Gastrocnemius medialis (tissue), 4 donors: ENCODE measurements around the gene UHRF2. TPM values are rescaled to one million over a fixed set of nuclear protein-coding genes. Genes with fewer than 3 reads are reported as not detected.

Experiments used
- ATAC-seq, 2 donors: fragments of 150-250 bp; one replicate each; pipeline ENCODE4 v1.9.1; 2016
- DNase-seq, 2 donors: peaks; one replicate each; pipeline ENCODE4 v3.0.0-alpha.2; 2019
- H3K27ac ChIP-seq, 4 donors: fragments of 200-600 bp; sonication (generic); 1 replicate in 1 of 4; 2 replicates in 3 of 4; pipeline ENCODE4 v1.5.1; 2016 to 2018; ENCODE audit warnings: mild to moderate bottlenecking in 2 of 4, moderate library complexity in 1 of 4
- H3K27me3 ChIP-seq, 3 donors: fragments of 200-600 bp; sonication (generic) in 2 of 3; 1 replicate in 1 of 3; 2 replicates in 2 of 3; pipeline versions ENCODE4 v1.5.1 to v1.6.0; 2016 to 2019; ENCODE audit warnings: mild to moderate bottlenecking in 1 of 3, moderate library complexity in 1 of 3
- H3K36me3 ChIP-seq, 2 donors: fragments of 200-600 bp; sonication (generic) in 1 of 2; one replicate each; pipeline ENCODE4 v1.5.1; 2017 to 2018
- H3K4me1 ChIP-seq, 2 donors: fragments of 200-600 bp; sonication (generic) in 1 of 2; one replicate each; pipeline ENCODE4 v1.5.1; 2016 to 2017; ENCODE audit warnings: mild to moderate bottlenecking in 2 of 2
- H3K4me3 ChIP-seq, 4 donors: fragments of 200-600 bp; sonication (generic) in 3 of 4; 1 replicate in 1 of 4; 2 replicates in 3 of 4; pipeline ENCODE4 v1.5.1; 2016 to 2019; ENCODE audit warnings: mild to moderate bottlenecking in 2 of 4
- H3K9me3 ChIP-seq, 3 donors: fragments of 200-600 bp; sonication (generic) in 2 of 3; 1 replicate in 1 of 3; 2 replicates in 2 of 3; pipeline ENCODE4 v1.5.1; 2016 to 2019
- POLR2A ChIP-seq, 2 donors: fragments of 450-650 bp; IDR thresholded peaks; one replicate each; pipeline ENCODE4 v1.6.1; 2017; ENCODE audit warnings: antibody characterized with exemption in 2 of 2, mild to moderate bottlenecking in 2 of 2, moderate library complexity in 2 of 2
- in situ Hi-C, 4 donors: fragments of 200-750 bp; cut with MboI; loops; one replicate each; pipeline versions ENCODE4 v1.15.0 to v1.8.0; 2017; ENCODE audit warnings: low sequenced_read_pairs in 4 of 4
- intact Hi-C: fragments of 100-400 bp; cut with DNase I; formaldehyde crosslinking; loops from one replicate; pipeline ENCODE4 v1.15.1; 2023; ENCODE audit warnings: low total_unique reads
- total RNA-seq, 4 donors: library from RNA; depleted of rRNA; stranded (reverse); fragments of >200 nt; gene quantifications; one replicate each; pipeline versions ENCODE4 v1.1.0 to v1.2.3, GENCODE V29; 2016
- TF ChIP-seq, protein P1 (sequence below), 5 experiments: fragments of 450-650 bp in 3 of 5; fragments of 200-600 bp in 2 of 5; sonication (generic) in 2 of 5; IDR thresholded peaks in 4 of 5; conservative IDR thresholded peaks in 1 of 5; 1 replicate in 4 of 5; 2 replicates in 1 of 5; pipeline ENCODE4 v1.5.1; 2016 to 2019; ENCODE audit warnings: antibody characterized with exemption in 5 of 5, mild to moderate bottlenecking in 3 of 5, moderate library complexity in 3 of 5

The UHRF2 gene
- total RNA-seq, 4 donors from 2014 or later, result 16.7 to 29.0 (median 18.8) TPM

- Histone ChIP-seq H3K27me3 (no peaks in the 10 kb centered on the region), H3K36me3 (no peaks in the 10 kb centered on the region), H3K4me1 (peaks cover 28 to 34% of the 10 kb centered on the region in 2 donors), H3K27ac (no peak overlapping the region), H3K4me3 (no peak overlapping the region), H3K9me3 (no peaks in the 10 kb centered on the region)
- ATAC-seq (no peak), DNase-seq (no peak)
- in situ Hi-C loops (no loop called here), intact Hi-C loops (no loop called here)
- TF ChIP-seq, protein P1, sequence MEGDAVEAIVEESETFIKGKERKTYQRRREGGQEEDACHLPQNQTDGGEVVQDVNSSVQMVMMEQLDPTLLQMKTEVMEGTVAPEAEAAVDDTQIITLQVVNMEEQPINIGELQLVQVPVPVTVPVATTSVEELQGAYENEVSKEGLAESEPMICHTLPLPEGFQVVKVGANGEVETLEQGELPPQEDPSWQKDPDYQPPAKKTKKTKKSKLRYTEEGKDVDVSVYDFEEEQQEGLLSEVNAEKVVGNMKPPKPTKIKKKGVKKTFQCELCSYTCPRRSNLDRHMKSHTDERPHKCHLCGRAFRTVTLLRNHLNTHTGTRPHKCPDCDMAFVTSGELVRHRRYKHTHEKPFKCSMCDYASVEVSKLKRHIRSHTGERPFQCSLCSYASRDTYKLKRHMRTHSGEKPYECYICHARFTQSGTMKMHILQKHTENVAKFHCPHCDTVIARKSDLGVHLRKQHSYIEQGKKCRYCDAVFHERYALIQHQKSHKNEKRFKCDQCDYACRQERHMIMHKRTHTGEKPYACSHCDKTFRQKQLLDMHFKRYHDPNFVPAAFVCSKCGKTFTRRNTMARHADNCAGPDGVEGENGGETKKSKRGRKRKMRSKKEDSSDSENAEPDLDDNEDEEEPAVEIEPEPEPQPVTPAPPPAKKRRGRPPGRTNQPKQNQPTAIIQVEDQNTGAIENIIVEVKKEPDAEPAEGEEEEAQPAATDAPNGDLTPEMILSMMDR (IDR thresholded peaks at IDR 0.05 in 4 of 5, conservative IDR thresholded peaks at IDR 0.05 in 1 of 5), result no peak
- TF ChIP-seq POLR2A (IDR thresholded peaks at IDR 0.05), result no peak
Measured at GRCh38 chr9:6418764-6419163, 5.8 kb downstream of the UHRF2 start.

GRCh38 chr9:6424940-6425339 lies 11.9 kb downstream of the UHRF2 start:
- ATAC-seq (no peak), DNase-seq (no peak)
- Histone ChIP-seq H3K36me3 (no peaks in the 10 kb centered on the region), H3K27ac (no peak overlapping the region), H3K27me3 (no peaks in the 10 kb centered on the region), H3K4me1 (peaks cover 15 to 26% of the 10 kb centered on the region in 2 donors), H3K4me3 (no peak overlapping the region), H3K9me3 (no peaks in the 10 kb centered on the region)
- intact Hi-C loops (no loop called here), in situ Hi-C loops (no loop called here)
- TF ChIP-seq, protein P1 (IDR thresholded peaks at IDR 0.05 in 4 of 5, conservative IDR thresholded peaks at IDR 0.05 in 1 of 5), result no peak
- TF ChIP-seq POLR2A (IDR thresholded peaks at IDR 0.05), result no peak

DNA sequence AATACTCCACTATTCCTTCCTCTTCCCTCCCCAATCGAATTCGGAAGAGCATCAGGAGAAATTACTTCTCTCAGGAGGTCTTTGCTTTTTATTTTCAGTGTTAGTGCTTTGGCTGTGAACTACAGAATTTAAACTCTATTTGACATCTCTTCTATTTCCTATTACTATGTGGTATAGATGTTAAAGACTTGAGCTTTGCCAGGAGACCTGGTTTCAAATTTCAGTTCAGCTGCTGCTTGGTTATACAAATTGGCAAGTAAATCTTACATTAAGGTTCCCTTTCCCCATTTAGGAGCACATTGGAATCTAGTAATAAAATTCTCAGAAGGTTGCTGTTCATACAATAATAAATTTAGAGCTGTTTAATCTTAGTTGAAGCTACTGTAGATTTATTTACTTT lies 13.1 kb downstream of the UHRF2 start:
- intact Hi-C loops, result no loop called here
- H3K9me3 ChIP-seq, result no peaks in the 10 kb centered on the region
- H3K27me3 ChIP-seq, result no peaks in the 10 kb centered on the region
- H3K27ac ChIP-seq, result peak overlapping the region in 1 of 4 donors; percentile 19
- H3K4me3 ChIP-seq, result no peak overlapping the region
- no peak for DNase-seq
- no peak for TF ChIP-seq POLR2A (IDR thresholded peaks at IDR 0.05)
- TF ChIP-seq, protein P1 (IDR thresholded peaks at IDR 0.05 in 4 of 5, conservative IDR thresholded peaks at IDR 0.05 in 1 of 5), result no peak
- in situ Hi-C loops, result no loop called here
- H3K4me1 ChIP-seq, result peaks cover 19 to 26% of the 10 kb centered on the region in 2 donors
- H3K36me3 ChIP-seq, result no peaks in the 10 kb centered on the region
- no peak for ATAC-seq

GRCh38 chr9:6428940-6429889 lies 16.2 kb downstream of the UHRF2 start:
- H3K27me3 ChIP-seq, result no peaks in the 10 kb centered on the region
- peaks cover 0 to 1% of the 10 kb centered on the region in 2 donors for H3K36me3 ChIP-seq
- DNase-seq, result no peak
- H3K4me1 ChIP-seq, result peaks cover 32 to 35% of the 10 kb centered on the region in 2 donors
- H3K9me3 ChIP-seq, result no peaks in the 10 kb centered on the region
- in situ Hi-C loops, result no loop called here
- intact Hi-C loops, result no loop called here
- no peak for TF ChIP-seq POLR2A (IDR thresholded peaks at IDR 0.05)
- TF ChIP-seq, protein P1 (IDR thresholded peaks at IDR 0.05 in 4 of 5, conservative IDR thresholded peaks at IDR 0.05 in 1 of 5), result no peak
- no peak overlapping the region for H3K27ac ChIP-seq
- H3K4me3 ChIP-seq, result no peak overlapping the region
- ATAC-seq, result no peak
